CD4-positive, alpha-beta T cell treated with Interleukin-21 for 1 hour (primary cell): ENCODE results near the gene ATOSB.
A peak's percentile ranks its signal among the peaks of the same experiment; 100 is the strongest.
"Not testable (repeated sequence)": the region's sequence is repeated elsewhere in the genome, so short reads cannot be mapped to it uniquely, and the experiment has no call there.

Experiments used
- DNase-seq: peaks from one replicate; pipeline ENCODE4 v3.0.0-alpha.2; 2020

The ATOSB gene

DNA sequence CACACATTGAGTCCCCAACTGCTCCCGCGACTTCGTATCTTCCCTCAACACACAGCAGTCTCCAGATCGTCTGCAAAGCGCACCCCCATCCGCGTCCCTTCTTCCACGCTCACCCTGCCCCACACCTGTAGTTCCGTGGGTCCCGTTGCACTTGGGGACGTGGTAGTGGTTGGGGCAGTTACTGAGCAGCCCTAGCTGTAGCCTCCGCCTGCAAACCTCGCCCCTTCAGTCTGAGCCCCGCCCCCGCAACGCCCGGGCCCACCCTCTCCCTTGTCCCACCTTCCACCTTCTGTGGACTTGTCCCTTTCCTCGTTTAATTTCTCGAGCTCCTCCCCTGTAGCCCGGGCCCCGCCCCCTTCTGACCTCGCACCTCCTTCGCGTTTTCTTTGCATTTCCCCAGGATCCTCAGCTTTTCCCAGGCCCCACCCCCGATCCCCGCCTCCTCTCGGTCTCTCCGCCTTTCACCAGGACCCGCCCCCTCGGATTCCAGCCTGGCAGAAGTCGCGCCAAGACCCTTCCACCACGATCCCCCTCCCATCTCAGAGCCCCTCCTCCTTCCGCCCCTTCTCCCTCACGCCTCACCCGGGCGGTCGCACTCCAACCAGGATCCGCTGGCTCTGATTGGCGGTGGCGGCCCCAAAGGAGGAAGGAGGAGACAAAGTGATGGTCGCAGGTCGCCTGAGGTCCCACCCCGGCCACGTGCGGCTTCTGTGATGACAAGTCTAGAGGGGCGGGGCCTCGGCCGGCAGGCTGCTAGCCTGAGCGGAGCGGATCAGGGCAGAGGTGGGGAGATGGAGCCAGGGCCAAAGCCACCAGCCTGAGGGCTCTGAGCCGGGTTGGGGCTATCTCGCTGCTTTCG is at the start of gene ATOSB:
ATOSB (minus strand) TSS at position 183 of the 859 bp plus-strand sequence. CDS start 7,588 bp downstream, outside the sequence.
- DNase-seq: peak; percentile 94

DNA sequence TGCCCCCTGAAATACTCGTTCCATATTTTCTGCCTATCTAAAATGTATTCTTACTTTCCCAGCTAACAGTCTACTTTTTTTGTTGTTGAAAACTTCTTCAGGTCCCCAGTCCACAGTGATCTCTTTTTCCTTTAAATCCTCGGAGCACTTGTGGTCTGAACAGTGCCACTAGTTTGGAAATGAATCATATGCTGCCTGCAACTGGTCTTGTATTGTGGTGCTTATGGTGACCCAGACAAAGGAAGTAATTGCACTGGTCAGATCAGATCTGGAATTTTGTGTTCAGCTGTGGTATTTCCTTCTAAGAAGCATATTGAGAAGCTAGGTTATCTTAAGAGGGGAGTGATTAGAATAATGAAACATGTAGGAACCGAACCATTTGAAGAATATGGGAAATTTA is 49.0 kb upstream of the ATOSB start:
- DNase-seq: no peak

GRCh38 chr9:35163413-35163812 is 47.8 kb upstream of the ATOSB start:
- no peak for DNase-seq

DNA sequence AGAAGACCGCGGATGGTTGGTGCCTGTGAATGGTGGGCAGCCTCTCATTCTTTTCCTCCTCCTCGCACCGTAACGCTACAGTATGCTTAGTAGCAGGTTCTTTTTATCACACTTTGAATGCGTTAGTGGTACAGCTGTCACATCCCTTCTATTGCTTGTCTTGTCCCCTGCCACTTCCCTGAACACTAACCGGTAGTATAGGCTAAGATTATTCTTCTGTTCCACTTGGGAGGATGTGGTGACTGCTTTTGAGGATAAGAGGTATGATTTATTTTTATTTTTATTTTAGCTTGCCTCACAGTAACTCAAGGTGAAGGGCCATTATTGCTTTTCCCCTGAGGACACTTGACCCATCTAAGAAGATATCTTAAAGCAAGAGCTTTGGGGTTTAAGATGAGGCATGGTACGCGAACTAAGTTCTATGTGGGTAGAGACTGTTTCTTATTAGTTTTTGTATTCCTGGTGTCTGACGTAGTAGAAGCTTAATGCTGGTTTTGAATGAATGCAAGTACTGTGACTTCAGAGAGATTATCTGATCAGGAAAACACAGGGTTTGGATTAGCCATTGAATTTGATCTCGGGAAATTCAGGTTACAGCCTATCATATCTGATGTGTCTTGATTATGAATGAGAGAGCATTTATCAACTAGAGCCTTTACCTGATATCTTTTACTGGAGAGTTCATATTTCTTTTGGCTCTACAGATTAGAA is 47.1 kb upstream of the ATOSB start:
- DNase-seq: peak; percentile 4

- peak; percentile 82 for DNase-seq
Measured at GRCh38 chr9:35161713-35162604, 46.3 kb upstream of the ATOSB start, which contains the start of gene UNC13B. Gene UNC13B (plus strand): TSS chr9:35162009. CDS start chr9:35162284, 275 bp downstream.

DNA sequence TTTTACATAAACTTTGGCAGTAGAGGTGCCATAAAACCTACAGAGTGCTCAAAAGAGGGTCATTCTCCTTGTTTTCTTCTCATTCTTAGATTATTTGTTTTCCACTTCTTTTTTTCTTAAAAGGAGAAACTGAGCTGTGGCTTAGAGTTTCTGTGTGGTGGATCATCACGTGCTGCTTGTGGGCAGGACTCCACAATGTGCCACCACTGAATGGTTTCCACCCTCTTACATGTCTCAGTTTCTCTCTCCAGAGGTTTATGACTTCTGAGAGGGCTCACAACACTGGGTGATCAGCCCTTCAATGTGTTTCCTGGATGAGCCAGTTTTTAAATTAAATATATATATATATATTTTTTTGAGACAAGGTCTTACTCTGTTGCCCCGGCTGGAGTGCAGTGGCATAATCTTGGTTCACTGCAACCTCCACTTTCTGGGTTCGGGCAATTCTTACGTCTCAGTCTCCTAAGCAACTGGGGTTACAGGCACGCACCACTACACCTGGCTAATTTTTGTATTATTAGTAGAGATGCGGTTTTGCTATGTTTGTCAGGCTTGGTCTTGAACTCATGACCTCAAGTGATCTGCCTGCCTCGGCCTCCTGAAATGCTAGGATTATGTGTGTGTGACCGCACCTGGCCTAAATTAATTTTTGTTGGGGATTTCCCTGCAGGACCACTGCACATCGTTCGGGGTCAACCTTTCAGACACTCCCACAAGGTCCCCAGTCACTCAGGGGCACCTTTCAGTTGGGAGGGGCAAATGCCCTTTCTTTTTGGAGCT is 43.0 kb upstream of the ATOSB start:
- no peak for DNase-seq

GRCh38 chr9:35157836-35158235 is 42.2 kb upstream of the ATOSB start:
- not testable (repeated sequence) for DNase-seq

DNA sequence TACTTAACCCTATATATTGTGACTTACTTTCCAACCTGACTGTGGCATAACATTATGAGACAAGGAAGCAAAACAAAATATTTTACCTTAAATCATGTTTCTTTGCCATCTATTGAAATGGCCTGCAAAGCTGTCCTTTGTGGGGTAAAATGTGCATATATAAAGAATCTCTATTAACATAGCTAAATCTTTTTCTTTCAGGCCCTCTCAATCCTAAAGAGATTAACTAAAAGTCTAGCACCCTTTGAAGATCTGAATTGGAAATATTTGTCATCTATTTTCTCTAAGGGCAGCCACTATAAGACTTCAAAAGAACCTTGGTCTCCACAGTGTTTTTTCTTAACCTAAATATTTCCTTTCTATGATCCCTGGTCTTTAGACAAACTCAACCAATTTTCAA is 41.1 kb upstream of the ATOSB start:
- DNase-seq: no peak

DNA sequence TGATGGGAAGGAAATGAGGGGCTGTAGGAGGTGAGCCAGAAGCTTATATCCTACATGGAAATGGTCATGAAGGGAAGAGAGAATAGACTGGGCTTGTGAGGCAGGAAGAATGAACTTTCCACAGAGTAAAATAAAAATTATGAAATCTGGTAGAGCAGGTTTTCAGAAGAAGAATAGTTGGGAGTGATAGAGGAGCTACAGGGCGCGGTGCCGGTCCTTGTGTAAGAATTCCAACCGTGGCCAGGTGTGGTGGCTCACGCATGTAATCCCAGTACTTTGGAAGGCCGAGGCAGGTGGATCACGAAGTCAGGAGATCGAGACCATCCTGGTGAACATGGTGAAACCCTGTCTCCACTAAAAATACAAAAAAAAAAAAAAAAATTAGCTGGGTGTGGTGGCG is 37.3 kb upstream of the ATOSB start:
- DNase-seq: no peak

DNA sequence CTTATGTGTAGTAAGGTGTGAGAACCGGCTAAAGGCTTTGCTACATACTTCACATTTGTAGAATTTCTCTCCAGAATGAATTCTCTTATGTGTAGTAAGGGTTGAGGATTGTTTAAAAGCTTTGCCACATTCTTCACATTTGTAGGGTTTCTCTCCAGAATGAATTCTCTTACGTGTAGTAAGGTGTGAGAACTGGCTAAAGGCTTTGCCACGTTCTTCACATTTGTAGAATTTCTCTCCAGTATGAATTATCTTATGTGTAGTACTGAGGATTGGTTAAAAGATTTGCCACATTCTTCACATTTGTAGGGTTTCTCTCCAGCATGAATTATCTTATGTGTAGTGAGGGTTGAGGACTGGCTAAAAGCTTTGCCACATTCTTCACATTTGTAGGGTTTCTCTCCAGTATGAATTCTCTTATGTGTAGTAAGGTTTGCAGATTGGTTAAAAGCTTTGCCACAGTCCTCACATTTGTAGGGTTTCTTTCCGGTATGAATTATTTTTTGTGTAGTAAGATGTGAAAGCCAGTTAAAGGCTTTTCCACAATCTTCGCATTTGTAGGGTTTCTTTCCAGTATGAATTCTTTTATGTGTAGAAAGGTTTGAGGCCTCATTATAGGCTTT is 32.4 kb upstream of the ATOSB start:
- DNase-seq: not testable (repeated sequence)

DNA sequence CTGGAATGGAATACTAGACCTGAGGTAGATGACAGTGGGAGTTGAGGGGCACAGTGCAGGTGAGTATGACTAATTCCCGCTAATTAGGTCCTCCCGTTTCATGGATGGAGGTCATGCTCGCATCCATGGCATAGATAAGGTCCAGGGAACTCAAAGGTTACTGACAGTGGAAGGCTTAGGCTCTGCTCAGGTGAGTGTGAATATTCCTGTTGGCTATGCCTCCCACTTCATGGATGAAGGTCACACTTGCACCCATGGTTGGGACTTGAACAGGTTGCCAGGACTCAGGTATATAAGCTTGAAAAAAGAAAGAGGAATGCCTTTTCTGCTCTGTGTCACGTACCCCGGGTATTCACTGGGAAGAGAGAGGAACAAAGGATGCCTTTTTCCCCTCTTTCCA is 26.4 kb upstream of the ATOSB start:
- DNase-seq: no peak

DNA sequence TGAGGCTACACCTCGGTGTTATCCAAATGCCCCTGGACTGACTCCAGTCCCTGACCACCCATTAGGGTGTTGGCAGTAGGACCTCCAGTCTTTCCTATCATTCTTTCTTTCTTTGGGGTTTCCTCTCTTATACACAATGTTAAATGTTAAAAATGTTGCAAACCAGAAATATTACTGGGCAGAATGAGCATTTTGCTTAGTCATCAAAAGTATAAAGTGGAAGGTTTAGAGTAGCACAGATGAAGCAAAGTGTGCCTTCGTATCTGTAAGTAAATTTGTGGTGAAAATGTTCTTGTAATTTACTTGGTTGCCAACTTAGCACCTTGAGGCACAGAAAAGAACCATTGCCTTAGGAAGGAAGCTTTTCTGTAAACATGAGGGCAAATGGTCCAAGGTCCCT is 24.4 kb upstream of the ATOSB start:
- DNase-seq: no peak

GRCh38 chr9:35136866-35137265 is 21.2 kb upstream of the ATOSB start:
- DNase-seq: no peak

- DNase-seq: no peak
Measured at GRCh38 chr9:35135988-35136387, 20.3 kb upstream of the ATOSB start.

GRCh38 chr9:35134920-35135319 is 19.3 kb upstream of the ATOSB start:
- no peak for DNase-seq

GRCh38 chr9:35116898-35117551 is 1.4 kb upstream of the ATOSB start:
- DNase-seq: peak; percentile 93

DNA sequence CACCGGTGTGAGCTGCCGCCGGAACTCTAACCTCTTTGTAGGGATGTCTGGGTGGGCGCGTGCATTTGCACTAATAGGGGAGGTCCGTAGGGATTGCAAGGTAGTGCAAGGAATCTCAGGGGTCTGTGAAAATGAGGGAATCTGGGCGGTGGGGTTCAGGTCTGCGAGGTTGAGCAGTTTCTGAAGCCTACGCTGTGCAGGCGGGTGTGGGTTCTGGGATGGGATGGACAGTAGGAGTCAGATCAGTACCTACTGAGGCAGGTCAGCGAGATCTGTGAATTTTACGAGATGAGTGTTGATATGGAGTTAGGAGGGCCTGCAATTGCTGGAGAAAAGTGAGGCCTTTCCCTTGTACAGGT is 856 bp upstream of the ATOSB start:
- DNase-seq: no peak

DNA sequence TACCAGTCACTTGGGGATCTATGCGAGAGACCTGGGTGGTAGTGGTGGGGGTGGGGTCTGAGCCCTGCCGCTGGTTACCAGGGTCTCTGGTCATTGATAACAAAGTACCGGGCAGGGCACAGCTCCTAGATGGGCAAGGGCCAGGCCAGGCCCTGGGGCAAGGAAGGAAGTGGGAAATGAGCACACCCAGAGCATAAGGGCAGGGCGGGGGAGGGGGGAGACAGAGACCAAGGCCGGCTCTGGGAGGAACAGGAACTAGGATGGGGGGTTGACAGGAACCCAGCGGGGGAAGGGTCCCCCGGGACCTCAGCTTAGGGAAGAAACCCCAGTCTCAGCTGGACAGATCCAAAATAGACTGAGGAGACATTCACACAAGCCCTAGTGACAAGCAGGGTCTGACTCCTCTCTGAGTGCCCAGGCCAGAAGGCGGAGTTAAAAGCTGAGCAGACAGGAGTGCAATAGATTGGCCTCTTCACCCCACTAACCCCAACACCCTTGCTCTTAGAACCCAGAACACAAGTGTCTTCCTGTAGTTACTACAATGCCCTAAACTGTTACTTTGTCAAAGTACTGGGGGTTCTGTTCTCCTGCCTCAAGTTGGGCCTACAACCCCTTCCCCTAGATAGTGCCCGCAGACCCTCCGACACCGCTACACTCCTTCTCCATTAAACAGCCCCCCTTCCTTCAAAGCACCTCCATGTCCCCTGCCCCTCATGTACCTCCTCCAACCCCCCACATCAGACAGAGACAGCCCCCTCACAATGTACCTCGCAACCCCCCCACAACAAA is 628 bp downstream of the ATOSB start:
- DNase-seq: peak; percentile 47

DNA sequence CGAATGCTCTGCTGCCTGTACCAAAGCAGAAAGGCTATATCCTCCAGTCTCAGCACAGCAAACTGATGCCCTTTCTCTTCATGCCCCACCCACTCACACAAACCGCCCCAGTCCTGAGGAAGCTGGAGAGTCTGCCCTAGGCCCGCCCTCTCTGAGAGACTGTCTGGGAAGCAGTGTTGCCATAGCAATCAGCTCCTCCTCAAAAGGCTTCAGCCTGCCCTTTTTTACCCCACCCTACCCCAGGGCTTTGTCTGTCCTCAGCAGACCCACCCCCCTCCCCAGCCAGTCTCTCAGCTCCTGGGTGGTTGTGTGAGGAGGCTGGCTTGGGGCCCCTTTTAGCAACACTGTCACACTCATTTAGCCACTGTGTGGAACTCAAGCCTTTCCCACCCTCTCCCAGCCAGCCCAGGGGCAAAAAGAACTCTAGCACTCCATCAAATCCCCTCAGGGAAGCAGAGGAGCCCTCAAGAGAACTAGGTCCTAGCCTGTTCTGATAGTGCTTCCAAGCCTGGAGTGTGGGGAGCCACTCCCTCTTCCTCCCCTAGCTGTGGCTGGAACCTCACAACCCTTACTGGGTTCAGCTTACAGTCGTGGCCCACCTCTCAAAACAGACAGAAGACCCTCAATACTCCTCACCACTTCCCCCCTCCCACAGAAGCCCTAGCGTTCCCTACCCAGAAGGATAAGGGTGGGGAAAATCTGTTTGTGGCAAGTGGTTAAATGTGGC is 1.4 kb downstream of the ATOSB start:
- peak; percentile 89 for DNase-seq
